Suprapubic skin (tissue), 4 donors: ENCODE measurements around the gene EAF2. TPM values are rescaled to one million over a fixed set of nuclear protein-coding genes. Genes with fewer than 3 reads are reported as not detected.

Experiments used
- DNase-seq, 2 donors: peaks; one replicate each; pipeline ENCODE4 v3.0.0-alpha.2; 2019; ENCODE audit warnings: low spot score in 2 of 2
- H3K27ac ChIP-seq: fragments of 200-600 bp; sonication (generic); one replicate; pipeline ENCODE4 v1.5.1; 2019
- H3K27me3 ChIP-seq: fragments of 200-600 bp; sonication (generic); one replicate; pipeline ENCODE4 v1.5.1; 2019
- H3K36me3 ChIP-seq: fragments of 200-600 bp; sonication (generic); one replicate; pipeline ENCODE4 v1.5.1; 2019
- H3K4me1 ChIP-seq: fragments of 200-600 bp; sonication (generic); one replicate; pipeline ENCODE4 v1.5.1; 2019
- H3K4me3 ChIP-seq: fragments of 200-600 bp; sonication (generic); one replicate; pipeline ENCODE4 v1.5.1; 2019; ENCODE audit warnings: mild to moderate bottlenecking
- H3K9me3 ChIP-seq: fragments of 200-600 bp; sonication (generic); one replicate; pipeline ENCODE4 v1.5.1; 2019
- EP300 ChIP-seq: sonication (generic); formaldehyde crosslinking; IDR thresholded peaks from one replicate; pipeline ENCODE4 v1.6.1; 2017; ENCODE audit warnings: antibody characterized with exemption
- POLR2A ChIP-seq, 2 donors: fragments of 450-650 bp; IDR thresholded peaks; one replicate each; pipeline ENCODE4 v1.6.1; 2017; ENCODE audit warnings: antibody characterized with exemption in 2 of 2, mild to moderate bottlenecking in 2 of 2, moderate library complexity in 2 of 2
- POLR2AphosphoS5 ChIP-seq, 3 donors: sonication (generic); formaldehyde crosslinking; IDR thresholded peaks; one replicate each; pipeline ENCODE4 v1.6.1; 2017; ENCODE audit warnings: antibody characterized with exemption in 3 of 3
- WGBS: methylation state at CpG from one replicate; pipeline ENCODE4 v1.1.5; 2018; 5-methylcytosine and 5-hydroxymethylcytosine counted together
- total RNA-seq, 4 donors: library from RNA; depleted of rRNA; stranded (reverse); fragments of >200 nt; gene quantifications; one replicate each; pipeline ENCODE4 v1.1.0, GENCODE V29; 2016
- TF ChIP-seq, protein P1 (sequence below), 2 donors: fragments of 200-600 bp in 1 of 2; fragments of 450-650 bp in 1 of 2; sonication (generic) in 1 of 2; IDR thresholded peaks; one replicate each; pipeline ENCODE4 v1.5.1; 2016 to 2019; ENCODE audit warnings: antibody characterized with exemption in 2 of 2, mild to moderate bottlenecking in 1 of 2, moderate library complexity in 1 of 2

The EAF2 gene
- total RNA-seq, 4 donors from 2014 or later, result 1.3 to 5.8 (median 2.6) TPM

DNA sequence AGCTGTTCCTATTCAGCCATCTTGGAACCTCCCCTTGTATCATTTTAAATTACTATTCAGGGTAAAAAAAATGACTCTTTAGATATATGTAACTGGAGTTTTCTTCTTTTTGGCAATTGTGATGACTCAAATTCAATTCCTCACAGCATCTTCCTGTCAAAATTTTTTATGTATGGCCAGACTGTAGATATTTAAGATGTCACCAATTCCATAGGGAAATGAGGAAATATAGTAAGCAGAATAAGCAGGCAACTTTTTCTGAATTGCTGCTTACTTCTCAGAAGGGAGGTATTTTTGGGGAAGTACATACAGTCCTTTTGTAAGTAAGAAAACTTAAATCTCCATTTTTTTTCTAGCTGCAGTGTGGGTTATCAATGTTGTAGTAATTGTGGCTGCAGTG lies 28.8 kb downstream of the EAF2 start:
- no peaks in the 10 kb centered on the region for H3K4me1 ChIP-seq
- H3K36me3 ChIP-seq, result no peaks in the 10 kb centered on the region
- no peaks in the 10 kb centered on the region for H3K9me3 ChIP-seq
- H3K27me3 ChIP-seq, result no peaks in the 10 kb centered on the region
- TF ChIP-seq POLR2A (IDR thresholded peaks at IDR 0.05) (no peak), EP300 (no peak), POLR2AphosphoS5 (IDR thresholded peaks at IDR 0.05) (no peak)
- TF ChIP-seq, protein P1, sequence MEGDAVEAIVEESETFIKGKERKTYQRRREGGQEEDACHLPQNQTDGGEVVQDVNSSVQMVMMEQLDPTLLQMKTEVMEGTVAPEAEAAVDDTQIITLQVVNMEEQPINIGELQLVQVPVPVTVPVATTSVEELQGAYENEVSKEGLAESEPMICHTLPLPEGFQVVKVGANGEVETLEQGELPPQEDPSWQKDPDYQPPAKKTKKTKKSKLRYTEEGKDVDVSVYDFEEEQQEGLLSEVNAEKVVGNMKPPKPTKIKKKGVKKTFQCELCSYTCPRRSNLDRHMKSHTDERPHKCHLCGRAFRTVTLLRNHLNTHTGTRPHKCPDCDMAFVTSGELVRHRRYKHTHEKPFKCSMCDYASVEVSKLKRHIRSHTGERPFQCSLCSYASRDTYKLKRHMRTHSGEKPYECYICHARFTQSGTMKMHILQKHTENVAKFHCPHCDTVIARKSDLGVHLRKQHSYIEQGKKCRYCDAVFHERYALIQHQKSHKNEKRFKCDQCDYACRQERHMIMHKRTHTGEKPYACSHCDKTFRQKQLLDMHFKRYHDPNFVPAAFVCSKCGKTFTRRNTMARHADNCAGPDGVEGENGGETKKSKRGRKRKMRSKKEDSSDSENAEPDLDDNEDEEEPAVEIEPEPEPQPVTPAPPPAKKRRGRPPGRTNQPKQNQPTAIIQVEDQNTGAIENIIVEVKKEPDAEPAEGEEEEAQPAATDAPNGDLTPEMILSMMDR (IDR thresholded peaks at IDR 0.05), result no peak
- H3K4me3 ChIP-seq, result no peak overlapping the region
- H3K27ac ChIP-seq, result no peak overlapping the region
- no peak for DNase-seq

DNA sequence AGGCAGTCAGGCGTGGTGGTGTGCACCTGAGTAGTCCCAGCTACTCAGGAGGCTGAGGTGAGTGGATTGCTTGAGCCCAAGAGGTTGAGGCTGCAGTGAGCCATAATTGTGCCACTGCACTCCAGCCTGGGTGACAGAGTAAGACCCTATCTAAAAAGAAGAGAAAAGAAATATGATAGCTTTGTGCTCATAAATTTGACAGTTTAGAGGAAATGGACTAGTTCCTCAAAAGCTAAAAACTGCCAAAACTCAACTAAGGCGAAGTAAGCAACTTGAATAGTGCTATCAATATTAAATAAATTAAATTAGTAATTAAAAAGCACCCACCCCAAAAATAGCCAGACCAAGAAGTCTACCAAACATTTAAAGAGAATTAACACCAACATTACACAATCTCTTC lies 34.7 kb downstream of the EAF2 start:
- no peak for DNase-seq
- Histone ChIP-seq H3K4me1 (no peaks in the 10 kb centered on the region), H3K36me3 (no peaks in the 10 kb centered on the region), H3K9me3 (no peaks in the 10 kb centered on the region), H3K27me3 (no peaks in the 10 kb centered on the region), H3K27ac (no peak overlapping the region), H3K4me3 (no peak overlapping the region)
- TF ChIP-seq EP300 (no peak), POLR2AphosphoS5 (IDR thresholded peaks at IDR 0.05) (no peak), POLR2A (IDR thresholded peaks at IDR 0.05) (no peak)
- TF ChIP-seq, protein P1 (IDR thresholded peaks at IDR 0.05), result no peak
- 90% methylated on average over 2 of the region's 2 CpGs for WGBS

DNA sequence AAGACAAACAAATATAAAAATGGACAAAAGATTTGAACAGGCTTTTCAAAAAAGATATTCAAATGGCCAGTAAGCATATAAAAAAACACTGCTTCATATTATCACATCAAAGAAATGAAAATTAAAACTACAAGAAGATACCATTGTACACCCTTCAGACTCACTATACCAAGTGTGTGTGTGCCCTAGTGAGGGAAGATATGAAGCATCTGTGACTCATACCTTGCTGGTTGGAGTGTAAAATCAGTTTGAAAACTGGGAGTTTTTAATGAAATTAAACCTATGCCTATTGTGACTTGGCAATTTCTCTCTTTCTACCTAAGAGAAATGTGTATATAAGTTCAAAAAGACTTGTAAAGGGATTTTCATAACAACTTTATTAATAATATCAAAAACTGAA lies 35.7 kb downstream of the EAF2 start:
- no peaks in the 10 kb centered on the region for H3K9me3 ChIP-seq
- TF ChIP-seq POLR2A (IDR thresholded peaks at IDR 0.05), result no peak
- TF ChIP-seq EP300, result no peak
- TF ChIP-seq, protein P1 (IDR thresholded peaks at IDR 0.05), result no peak
- TF ChIP-seq POLR2AphosphoS5 (IDR thresholded peaks at IDR 0.05), result no peak
- no peaks in the 10 kb centered on the region for H3K36me3 ChIP-seq
- H3K27me3 ChIP-seq, result no peaks in the 10 kb centered on the region
- no peak overlapping the region for H3K4me3 ChIP-seq
- DNase-seq, result no peak
- no peak overlapping the region for H3K27ac ChIP-seq
- no peaks in the 10 kb centered on the region for H3K4me1 ChIP-seq

DNA sequence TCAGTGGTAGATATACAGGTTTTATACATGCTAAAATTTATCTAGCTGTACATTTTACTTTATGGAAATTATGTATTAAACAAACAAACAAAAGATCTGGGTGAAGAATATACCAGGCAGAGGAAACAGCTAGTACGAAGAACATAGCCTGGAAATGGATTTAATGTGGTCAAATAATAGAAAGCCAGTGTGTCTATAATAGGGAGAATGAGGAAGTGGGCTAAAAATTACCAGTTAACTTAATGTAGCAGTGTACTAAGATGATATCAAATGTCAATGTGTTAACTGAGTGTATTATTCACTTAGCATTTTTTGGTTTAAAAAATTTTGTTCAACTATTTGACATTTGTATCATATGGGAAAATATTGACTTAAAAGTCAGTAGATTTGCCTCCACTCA lies 36.4 kb downstream of the EAF2 start:
- Histone ChIP-seq H3K4me1 (no peaks in the 10 kb centered on the region), H3K36me3 (no peaks in the 10 kb centered on the region), H3K9me3 (no peaks in the 10 kb centered on the region), H3K27me3 (no peaks in the 10 kb centered on the region), H3K4me3 (no peak overlapping the region), H3K27ac (no peak overlapping the region)
- WGBS, result 80% methylated on average over 1 of the region's 1 CpG
- TF ChIP-seq, protein P1 (IDR thresholded peaks at IDR 0.05), result no peak
- TF ChIP-seq POLR2AphosphoS5 (IDR thresholded peaks at IDR 0.05) (no peak), POLR2A (IDR thresholded peaks at IDR 0.05) (no peak), EP300 (no peak)
- DNase-seq, result no peak

DNA sequence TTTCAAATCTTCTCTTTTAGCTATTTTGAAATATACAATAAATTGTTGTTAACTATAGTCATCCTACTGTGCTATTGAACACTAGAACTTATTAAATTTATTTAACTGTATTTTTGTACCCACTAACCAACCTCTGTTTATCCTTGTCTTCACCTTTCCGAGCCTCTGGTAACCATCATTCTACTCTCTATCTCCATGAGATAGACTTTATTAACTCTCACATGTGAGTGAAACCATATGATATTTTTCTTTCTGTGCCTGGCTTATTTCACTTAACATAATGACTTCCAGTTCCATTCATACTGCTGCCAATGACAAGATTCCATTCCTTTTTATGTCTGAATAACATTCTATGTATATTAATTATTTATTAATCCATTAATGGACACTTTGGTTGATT lies 43.4 kb downstream of the EAF2 start:
- 59% methylated on average over 1 of the region's 1 CpG for WGBS
- no peak for TF ChIP-seq POLR2AphosphoS5 (IDR thresholded peaks at IDR 0.05)
- Histone ChIP-seq H3K4me3 (no peak overlapping the region), H3K4me1 (no peaks in the 10 kb centered on the region), H3K9me3 (no peaks in the 10 kb centered on the region), H3K27me3 (no peaks in the 10 kb centered on the region), H3K27ac (no peak overlapping the region), H3K36me3 (no peaks in the 10 kb centered on the region)
- DNase-seq, result no peak

DNA sequence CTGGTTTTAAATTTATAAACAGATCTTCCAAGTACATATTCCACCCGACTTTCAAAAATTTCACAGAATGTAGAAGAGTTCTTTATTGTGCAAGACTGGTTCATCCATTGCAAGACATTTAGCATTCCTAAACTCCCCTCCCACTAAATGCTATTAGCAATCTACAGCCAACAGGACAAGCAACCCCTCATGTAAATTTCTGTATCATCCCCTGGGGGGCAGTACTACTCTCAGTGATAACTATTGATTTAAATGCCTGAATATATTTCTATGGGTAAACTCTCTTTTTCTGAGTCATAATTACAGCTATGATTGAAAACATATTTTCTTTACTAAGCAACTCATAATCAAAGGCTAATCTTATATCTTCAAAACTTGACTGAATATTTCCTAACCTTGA lies 48.5 kb downstream of the EAF2 start:
- WGBS, result 36% methylated on average over 1 of the region's 1 CpG
- Histone ChIP-seq H3K4me3 (no peak overlapping the region), H3K36me3 (no peaks in the 10 kb centered on the region), H3K4me1 (no peaks in the 10 kb centered on the region), H3K27ac (no peak overlapping the region), H3K9me3 (no peaks in the 10 kb centered on the region), H3K27me3 (no peaks in the 10 kb centered on the region)
- TF ChIP-seq POLR2AphosphoS5 (IDR thresholded peaks at IDR 0.05) (no peak), POLR2A (IDR thresholded peaks at IDR 0.05) (no peak), EP300 (no peak)
- TF ChIP-seq, protein P1 (IDR thresholded peaks at IDR 0.05), result no peak
- DNase-seq, result no peak
